NCI-H524 (cell line): Measurements from ENCODE around the gene INPP5B.

Experiments used
- DNase-seq, 2 experiments: peaks; one replicate each; lab custom pipeline; 2025; lab: John Stamatoyannopoulos, UW

Gene INPP5B

GRCh38 chr1:37839676-37840075 is 107.2 kb downstream of the INPP5B start:
- DNase-seq: no peak

GRCh38 chr1:37836788-37837187 is 110.1 kb downstream of the INPP5B start:
- DNase-seq: no peak

GRCh38 chr1:37831809-37832208 is 115.0 kb downstream of the INPP5B start:
- DNase-seq: no peak

DNA sequence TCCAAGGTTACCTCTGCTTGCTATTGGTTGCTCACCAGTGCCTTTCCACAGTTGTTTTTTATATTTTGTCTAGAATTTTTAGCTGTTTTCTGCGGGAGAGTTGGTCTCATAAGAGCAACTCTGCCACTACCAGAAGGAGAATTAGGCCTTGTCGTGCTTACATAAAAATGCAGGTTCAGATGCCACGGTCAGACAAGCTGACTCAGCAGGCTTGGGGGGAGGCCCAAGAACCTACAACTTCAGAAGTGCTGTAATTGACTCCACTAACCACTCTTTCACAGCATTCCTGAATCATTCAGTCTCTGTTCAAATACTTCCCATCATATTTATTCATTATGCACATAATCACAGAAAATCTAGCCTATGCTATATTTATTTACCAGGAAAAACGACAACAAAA is 115.7 kb downstream of the INPP5B start:
- DNase-seq: no peak

GRCh38 chr1:37828410-37829074 is 118.3 kb downstream of the INPP5B start:
- DNase-seq: no peak

- DNase-seq: no peak
These were observed 121.3 kb downstream of the INPP5B start for GRCh38 chr1:37825506-37825905.

- DNase-seq: no peak
These were observed 122.9 kb downstream of the INPP5B start for GRCh38 chr1:37824001-37824400.

DNA sequence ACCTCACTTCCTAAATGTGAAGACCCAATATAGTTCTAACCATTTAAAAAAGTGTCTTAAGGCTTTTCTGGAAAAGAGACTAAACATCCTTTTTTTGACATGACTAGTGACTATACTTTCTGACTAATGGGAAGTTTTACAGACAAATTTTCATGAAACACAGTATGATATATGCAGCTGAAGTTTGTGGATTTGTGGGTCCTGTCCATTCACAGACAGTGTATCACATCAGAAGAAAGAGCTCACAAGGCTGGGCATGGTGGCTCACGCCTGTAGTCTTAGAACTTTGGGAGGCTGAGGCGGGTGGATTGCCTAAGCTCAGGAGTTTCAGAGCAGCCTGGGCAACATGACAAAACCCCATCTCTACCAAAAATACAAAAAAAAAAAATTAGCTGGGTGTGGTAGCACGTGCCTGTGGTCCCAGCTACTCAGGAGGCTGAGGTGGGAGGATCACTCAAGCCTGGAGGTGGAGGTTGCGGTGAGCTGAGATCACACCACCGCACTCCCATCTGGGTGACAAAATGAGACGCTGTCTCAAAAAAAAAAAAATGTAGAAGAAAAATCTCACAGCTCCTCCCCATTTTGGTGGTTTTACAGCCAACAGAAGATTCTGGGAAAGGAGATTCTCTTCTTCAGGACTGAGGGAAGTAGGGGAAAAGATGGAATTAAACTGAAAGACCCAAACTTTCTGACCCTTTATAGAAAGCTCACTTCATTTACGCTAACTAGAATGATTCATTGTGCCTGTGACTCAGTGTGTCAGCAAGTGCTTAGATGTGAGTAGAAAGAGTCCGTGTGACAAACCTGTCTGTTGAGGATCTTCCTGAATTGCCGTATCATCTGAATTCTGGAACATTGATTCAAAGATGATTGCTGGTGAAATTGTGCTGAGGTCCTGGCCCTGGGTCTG is 123.7 kb downstream of the INPP5B start:
- DNase-seq: no peak

DNA sequence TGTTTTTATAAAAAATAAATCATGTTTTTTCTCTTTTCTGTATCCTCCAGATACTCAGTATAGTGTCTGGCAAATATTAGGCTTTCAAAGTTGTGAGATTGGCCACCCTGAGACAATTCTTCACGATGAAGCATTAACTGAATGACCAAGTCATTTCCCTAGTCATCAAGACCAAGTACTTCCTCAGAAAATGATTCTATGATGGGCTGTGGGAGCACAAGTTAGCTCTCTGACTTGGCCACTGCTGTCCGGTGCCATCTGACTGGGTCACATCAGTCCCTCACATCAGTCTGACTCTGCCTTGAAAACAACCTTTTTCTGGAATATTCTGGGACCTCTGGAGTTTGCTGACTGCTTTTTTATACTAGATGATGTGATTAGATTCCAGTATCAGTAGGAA is 125.4 kb downstream of the INPP5B start:
- no peak for DNase-seq

DNA sequence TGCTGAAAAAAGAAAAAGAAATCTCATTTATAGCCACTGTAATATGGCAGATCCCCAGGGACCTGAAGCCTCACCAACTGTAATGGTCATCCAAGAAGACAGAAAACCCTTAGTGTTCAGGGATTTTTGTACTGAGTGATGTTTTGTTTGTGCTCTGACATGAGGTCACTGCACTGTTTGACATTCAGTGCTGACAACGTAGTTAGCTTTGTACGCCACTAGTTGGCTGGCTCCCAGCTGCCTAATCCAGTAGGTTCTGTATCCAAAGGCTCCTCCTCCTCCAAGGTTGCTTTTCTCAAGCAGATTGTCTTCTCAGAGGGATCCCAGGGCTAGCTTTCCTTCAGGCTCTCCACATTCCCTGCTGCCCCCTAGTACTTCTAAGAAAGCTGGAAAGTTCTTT is 129.4 kb downstream of the INPP5B start:
- no peak for DNase-seq

DNA sequence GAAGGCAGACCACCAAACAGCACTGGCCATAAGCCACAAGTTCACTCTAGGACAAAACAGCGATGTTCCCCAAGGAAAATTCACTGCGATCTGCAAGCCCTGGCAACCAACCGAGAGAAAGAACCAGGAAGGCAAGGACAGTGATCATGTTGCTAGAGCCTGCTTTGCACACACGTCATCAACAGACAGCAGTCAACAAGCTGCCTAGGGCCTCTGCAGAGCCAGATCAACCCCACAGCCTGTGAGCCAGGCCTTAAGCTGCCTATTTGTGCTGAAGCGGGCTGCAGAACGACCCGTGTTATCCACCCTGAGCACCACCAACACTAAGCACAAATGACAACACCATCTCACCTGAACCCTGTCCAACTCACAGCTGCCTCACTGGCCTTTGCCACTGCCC is 132.6 kb downstream of the INPP5B start:
- no peak for DNase-seq

DNA sequence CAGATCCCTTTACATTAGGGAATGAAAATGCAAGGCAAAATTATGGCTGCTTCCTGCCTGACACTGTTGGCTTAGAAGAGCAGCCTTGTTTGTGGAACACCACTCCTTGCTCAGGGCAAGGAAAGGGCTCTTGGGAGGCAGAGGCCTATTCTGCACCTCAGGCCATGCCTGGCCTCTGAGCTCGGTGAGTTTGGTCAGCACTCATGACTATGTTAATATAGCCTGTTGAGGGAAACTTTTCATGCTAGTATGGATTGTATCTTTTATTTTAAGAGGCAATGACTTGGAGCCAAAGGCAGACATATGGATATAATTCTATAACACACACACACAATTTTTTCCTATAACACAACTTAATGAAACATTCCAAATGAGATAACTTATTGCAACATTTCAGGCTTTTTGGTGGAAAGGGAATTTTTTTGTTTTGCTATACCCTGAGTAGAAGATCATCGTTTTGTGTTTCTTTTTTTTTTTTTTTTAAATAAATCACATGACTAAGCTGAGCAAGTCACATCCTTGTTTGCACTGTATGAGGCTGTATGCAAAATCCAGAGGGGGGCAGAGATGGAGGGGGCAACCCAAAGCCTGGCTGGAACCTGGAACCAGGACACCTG is 133.2 kb downstream of the INPP5B start:
- DNase-seq: no peak

- DNase-seq: peak; percentile 49 to 70
These were observed 135.7 kb downstream of the INPP5B start for GRCh38 chr1:37811027-37811655.
